ENCODE results near the gene UBE2H.
A peak's percentile ranks its signal among the peaks of the same experiment; 100 is the strongest.
"Not testable (repeated sequence)": the region's sequence is repeated elsewhere in the genome, so short reads cannot be mapped to it uniquely, and the experiment has no call there.

UBE2H gene

GRCh38 chr7:129952653-129953560, at the start of gene UBE2H:
Gene UBE2H (minus strand): TSS chr7:129952960. CDS start chr7:129952555, 405 bp downstream.
- TF ChIP-seq ZNF274 (IDR thresholded peaks at IDR 0.05; ENCODE audit: low read depth, low read length): no peak

GRCh38 chr7:129998446-129998845, 45.7 kb upstream of the UBE2H start:
- H3K4me3 ChIP-seq (ENCODE audit: low read length): no peak overlapping the region
- TF ChIP-seq ZNF274 (IDR thresholded peaks at IDR 0.05; ENCODE audit: low read depth, low read length): no peak

More at GRCh38 chr7:129952653-129953560, at the start of gene UBE2H:
- H3K4me3 ChIP-seq (ENCODE audit: low read length): peak within 1 kb of the TSS; percentile 95

GRCh38 chr7:129997285-129997684, 44.5 kb upstream of the UBE2H start:
- no peak for TF ChIP-seq ZNF274 (IDR thresholded peaks at IDR 0.05; ENCODE audit: low read depth, low read length)
- no peak overlapping the region for H3K4me3 ChIP-seq (ENCODE audit: low read length)

- TF ChIP-seq ZNF274 (IDR thresholded peaks at IDR 0.05; ENCODE audit: low read depth, low read length): no peak
- no peak overlapping the region for H3K4me3 ChIP-seq (ENCODE audit: low read length)
These were observed 40.5 kb upstream of the UBE2H start for GRCh38 chr7:129993275-129993674.

- TF ChIP-seq ZNF274 (IDR thresholded peaks at IDR 0.05; ENCODE audit: low read depth, low read length): no peak
- no peak overlapping the region for H3K4me3 ChIP-seq (ENCODE audit: low read length)
These were observed 37.8 kb upstream of the UBE2H start for GRCh38 chr7:129990403-129991192.

GRCh38 chr7:129989466-129989865, 36.7 kb upstream of the UBE2H start:
- no peak overlapping the region for H3K4me3 ChIP-seq (ENCODE audit: low read length)
- TF ChIP-seq ZNF274 (IDR thresholded peaks at IDR 0.05; ENCODE audit: low read depth, low read length): no peak

GRCh38 chr7:129986600-129986999, 33.8 kb upstream of the UBE2H start:
- H3K4me3 ChIP-seq (ENCODE audit: low read length): no peak overlapping the region
- no peak for TF ChIP-seq ZNF274 (IDR thresholded peaks at IDR 0.05; ENCODE audit: low read depth, low read length)

- TF ChIP-seq ZNF274 (IDR thresholded peaks at IDR 0.05; ENCODE audit: low read depth, low read length): no peak
- H3K4me3 ChIP-seq (ENCODE audit: low read length): no peak overlapping the region
These were observed 27.9 kb upstream of the UBE2H start for GRCh38 chr7:129980667-129981066.

- no peak for TF ChIP-seq ZNF274 (IDR thresholded peaks at IDR 0.05; ENCODE audit: low read depth, low read length)
- H3K4me3 ChIP-seq (ENCODE audit: low read length): no peak overlapping the region
These were observed 22.5 kb upstream of the UBE2H start for GRCh38 chr7:129975309-129975708.

- H3K4me3 ChIP-seq (ENCODE audit: low read length): no peak overlapping the region
- no peak for TF ChIP-seq ZNF274 (IDR thresholded peaks at IDR 0.05; ENCODE audit: low read depth, low read length)
These were observed 18.1 kb upstream of the UBE2H start for GRCh38 chr7:129970816-129971215.

GRCh38 chr7:129969881-129970446, 17.2 kb upstream of the UBE2H start:
- no peak overlapping the region for H3K4me3 ChIP-seq (ENCODE audit: low read length)
- TF ChIP-seq ZNF274 (IDR thresholded peaks at IDR 0.05; ENCODE audit: low read depth, low read length): no peak

- no peak overlapping the region for H3K4me3 ChIP-seq (ENCODE audit: low read length)
- TF ChIP-seq ZNF274 (IDR thresholded peaks at IDR 0.05; ENCODE audit: low read depth, low read length): no peak
These were observed 16.0 kb upstream of the UBE2H start for GRCh38 chr7:129968592-129969383.

- H3K4me3 ChIP-seq (ENCODE audit: low read length): not testable (repeated sequence)
These were observed 7.4 kb upstream of the UBE2H start for GRCh38 chr7:129960204-129960475.

Measured in GM08714 (cell line).